ENCODE results near the gene LRRC25.

The LRRC25 gene

DNA sequence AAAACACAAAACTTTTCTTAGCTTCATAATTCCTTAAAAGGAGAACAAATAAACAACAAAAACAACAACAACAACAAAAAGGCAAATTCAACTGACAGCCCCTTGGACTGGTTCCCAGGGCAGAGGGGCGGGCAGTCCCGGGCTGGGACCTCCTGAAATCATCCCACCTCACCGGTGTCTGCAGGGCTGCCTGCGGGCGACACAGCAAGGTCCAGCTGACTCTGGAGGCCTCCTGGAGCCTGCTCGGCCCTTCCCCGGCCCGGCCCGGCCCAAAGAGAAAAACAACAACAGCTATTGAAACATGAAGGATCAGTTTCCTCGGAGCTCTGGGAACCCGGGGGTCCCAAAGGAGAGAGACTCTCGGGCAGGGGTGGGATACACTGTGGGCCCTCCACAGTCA, 45.5 kb upstream of the LRRC25 start:
- H3K4me3 ChIP-seq (ENCODE audit: low read depth, low read length) = no peak overlapping the region
- H3K9me3 ChIP-seq (ENCODE audit: control insufficient read depth, insufficient read depth, low read depth, low read length) = no peaks in the 10 kb centered on the region
- TF ChIP-seq, protein P1, sequence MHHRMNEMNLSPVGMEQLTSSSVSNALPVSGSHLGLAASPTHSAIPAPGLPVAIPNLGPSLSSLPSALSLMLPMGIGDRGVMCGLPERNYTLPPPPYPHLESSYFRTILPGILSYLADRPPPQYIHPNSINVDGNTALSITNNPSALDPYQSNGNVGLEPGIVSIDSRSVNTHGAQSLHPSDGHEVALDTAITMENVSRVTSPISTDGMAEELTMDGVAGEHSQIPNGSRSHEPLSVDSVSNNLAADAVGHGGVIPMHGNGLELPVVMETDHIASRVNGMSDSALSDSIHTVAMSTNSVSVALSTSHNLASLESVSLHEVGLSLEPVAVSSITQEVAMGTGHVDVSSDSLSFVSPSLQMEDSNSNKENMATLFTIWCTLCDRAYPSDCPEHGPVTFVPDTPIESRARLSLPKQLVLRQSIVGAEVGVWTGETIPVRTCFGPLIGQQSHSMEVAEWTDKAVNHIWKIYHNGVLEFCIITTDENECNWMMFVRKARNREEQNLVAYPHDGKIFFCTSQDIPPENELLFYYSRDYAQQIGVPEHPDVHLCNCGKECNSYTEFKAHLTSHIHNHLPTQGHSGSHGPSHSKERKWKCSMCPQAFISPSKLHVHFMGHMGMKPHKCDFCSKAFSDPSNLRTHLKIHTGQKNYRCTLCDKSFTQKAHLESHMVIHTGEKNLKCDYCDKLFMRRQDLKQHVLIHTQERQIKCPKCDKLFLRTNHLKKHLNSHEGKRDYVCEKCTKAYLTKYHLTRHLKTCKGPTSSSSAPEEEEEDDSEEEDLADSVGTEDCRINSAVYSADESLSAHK (tag by site-specific recombination; IDR thresholded peaks at IDR 0.05) = no peak
- TF ChIP-seq ZNF776 (tag by site-specific recombination; IDR thresholded peaks at IDR 0.05; ENCODE audit: borderline replicate concordance) = no peak
- TF ChIP-seq GLIS2 (tag by site-specific recombination; IDR thresholded peaks at IDR 0.05) = no peak
- TF ChIP-seq ZNF561 (tag by site-specific recombination; IDR thresholded peaks at IDR 0.05; ENCODE audit: borderline replicate concordance) = no peak
- TF ChIP-seq, protein P2, sequence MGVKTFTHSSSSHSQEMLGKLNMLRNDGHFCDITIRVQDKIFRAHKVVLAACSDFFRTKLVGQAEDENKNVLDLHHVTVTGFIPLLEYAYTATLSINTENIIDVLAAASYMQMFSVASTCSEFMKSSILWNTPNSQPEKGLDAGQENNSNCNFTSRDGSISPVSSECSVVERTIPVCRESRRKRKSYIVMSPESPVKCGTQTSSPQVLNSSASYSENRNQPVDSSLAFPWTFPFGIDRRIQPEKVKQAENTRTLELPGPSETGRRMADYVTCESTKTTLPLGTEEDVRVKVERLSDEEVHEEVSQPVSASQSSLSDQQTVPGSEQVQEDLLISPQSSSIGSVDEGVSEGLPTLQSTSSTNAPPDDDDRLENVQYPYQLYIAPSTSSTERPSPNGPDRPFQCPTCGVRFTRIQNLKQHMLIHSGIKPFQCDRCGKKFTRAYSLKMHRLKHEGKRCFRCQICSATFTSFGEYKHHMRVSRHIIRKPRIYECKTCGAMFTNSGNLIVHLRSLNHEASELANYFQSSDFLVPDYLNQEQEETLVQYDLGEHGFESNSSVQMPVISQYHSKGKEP (tag by site-specific recombination; IDR thresholded peaks at IDR 0.05) = no peak
- TF ChIP-seq KLF16 (tag by site-specific recombination; IDR thresholded peaks at IDR 0.05) = no peak
- no peak for TF ChIP-seq ZNF350 (tag by site-specific recombination; IDR thresholded peaks at IDR 0.05)
- TF ChIP-seq ZNF311 (tag by site-specific recombination; IDR thresholded peaks at IDR 0.05; ENCODE audit: borderline replicate concordance) = no peak
- TF ChIP-seq, protein P3, sequence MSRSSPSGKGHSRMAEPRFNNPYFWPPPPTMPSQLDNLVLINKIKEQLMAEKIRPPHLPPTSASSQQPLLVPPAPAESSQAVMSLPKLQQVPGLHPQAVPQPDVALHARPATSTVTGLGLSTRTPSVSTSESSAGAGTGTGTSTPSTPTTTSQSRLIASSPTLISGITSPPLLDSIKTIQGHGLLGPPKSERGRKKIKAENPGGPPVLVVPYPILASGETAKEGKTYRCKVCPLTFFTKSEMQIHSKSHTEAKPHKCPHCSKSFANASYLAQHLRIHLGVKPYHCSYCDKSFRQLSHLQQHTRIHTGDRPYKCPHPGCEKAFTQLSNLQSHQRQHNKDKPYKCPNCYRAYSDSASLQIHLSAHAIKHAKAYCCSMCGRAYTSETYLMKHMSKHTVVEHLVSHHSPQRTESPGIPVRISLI (tag by site-specific recombination; IDR thresholded peaks at IDR 0.05) = no peak
- no peak overlapping the region for H3K27ac ChIP-seq (ENCODE audit: extremely low read depth, low read depth, low read length)
- peaks cover 9% of the 10 kb centered on the region for H3K4me1 ChIP-seq (ENCODE audit: control insufficient read depth, insufficient read depth, low read length)
- CTCF ChIA-PET = interaction anchor here (0.7 to 2.4 kb wide), 2 partner anchors 8 to 19 kb away, joined by 3 to 15 read pairs; no protein-coding TSS in a partner anchor
- POLR2A ChIA-PET = interaction anchor here (0.5 to 0.6 kb wide), 2 partner anchors 96 to 315 kb away, joined by 3 to 12 read pairs; no protein-coding TSS in a partner anchor
- H3K36me3 ChIP-seq (ENCODE audit: control insufficient read depth in 2 of 2, insufficient read depth in 1 of 2, low read length in 2 of 2) = peaks cover 0 to 38% of the 10 kb centered on the region in 2 experiments; a peak in 2 of 3 replicates

DNA sequence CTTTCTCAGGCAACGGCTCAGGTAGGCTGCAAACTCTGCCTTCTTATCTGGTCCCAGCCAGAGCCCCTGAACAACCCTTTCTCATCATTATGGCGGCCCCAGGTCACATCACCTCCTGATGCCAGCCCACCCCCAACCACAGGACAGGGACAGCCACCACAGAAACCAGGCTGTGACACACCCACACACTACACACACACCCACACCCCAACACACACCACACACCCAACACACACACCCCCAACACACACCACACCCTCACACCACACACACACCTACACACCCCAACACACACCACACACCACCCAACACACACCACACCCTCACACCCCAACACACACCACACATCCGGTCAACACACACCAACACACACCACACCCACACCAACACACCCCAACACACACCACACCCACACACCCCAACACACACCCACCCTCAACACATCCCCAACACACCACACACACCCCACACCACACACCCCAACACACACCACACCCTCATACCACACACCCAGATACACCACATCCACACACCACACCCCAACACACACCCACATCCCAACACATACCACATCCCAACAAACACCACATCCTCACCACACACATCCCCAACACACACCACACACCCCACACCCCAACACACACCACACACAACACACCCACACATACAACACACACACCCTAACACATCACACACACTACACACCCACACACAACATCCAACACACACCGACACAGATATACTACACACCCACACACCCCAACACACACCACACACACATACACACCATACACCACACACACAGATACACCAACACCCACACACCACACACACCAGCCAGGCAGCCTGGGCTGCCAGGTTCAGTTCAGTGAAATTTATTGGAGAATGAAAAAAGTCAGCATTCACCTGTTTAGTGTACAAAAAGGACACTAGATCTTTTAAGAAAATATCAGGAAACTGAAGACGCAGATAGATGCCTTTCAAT, 44.7 kb upstream of the LRRC25 start:
- H3K9me3 ChIP-seq (ENCODE audit: control insufficient read depth, insufficient read depth, low read depth, low read length) = no peaks in the 10 kb centered on the region
- no peak overlapping the region for H3K4me3 ChIP-seq (ENCODE audit: low read depth, low read length)
- H3K27ac ChIP-seq (ENCODE audit: extremely low read depth, low read depth, low read length) = no peak overlapping the region
- H3K4me1 ChIP-seq (ENCODE audit: control insufficient read depth, insufficient read depth, low read length) = peaks cover 9% of the 10 kb centered on the region
- ChIA-PET CTCF (interaction anchor here (0.7 to 3.2 kb wide), 3 partner anchors 9 to 20 kb away, joined by 3 to 25 read pairs (median 15); no protein-coding TSS in a partner anchor), POLR2A (interaction anchor here (0.6 kb wide), 1 partner anchor 95 kb away, joined by 12 read pairs; no protein-coding TSS in a partner anchor)
- peaks cover 0 to 35% of the 10 kb centered on the region in 2 experiments; a peak in 2 of 3 replicates for H3K36me3 ChIP-seq (ENCODE audit: control insufficient read depth in 2 of 2, insufficient read depth in 1 of 2, low read length in 2 of 2)
- TF ChIP-seq ZNF830 (tag by site-specific recombination; IDR thresholded peaks at IDR 0.05; ENCODE audit: low read depth) = no peak
- no peak for TF ChIP-seq ZNF341 (tag by site-specific recombination; IDR thresholded peaks at IDR 0.05; ENCODE audit: low read depth)
- TF ChIP-seq, protein P4, sequence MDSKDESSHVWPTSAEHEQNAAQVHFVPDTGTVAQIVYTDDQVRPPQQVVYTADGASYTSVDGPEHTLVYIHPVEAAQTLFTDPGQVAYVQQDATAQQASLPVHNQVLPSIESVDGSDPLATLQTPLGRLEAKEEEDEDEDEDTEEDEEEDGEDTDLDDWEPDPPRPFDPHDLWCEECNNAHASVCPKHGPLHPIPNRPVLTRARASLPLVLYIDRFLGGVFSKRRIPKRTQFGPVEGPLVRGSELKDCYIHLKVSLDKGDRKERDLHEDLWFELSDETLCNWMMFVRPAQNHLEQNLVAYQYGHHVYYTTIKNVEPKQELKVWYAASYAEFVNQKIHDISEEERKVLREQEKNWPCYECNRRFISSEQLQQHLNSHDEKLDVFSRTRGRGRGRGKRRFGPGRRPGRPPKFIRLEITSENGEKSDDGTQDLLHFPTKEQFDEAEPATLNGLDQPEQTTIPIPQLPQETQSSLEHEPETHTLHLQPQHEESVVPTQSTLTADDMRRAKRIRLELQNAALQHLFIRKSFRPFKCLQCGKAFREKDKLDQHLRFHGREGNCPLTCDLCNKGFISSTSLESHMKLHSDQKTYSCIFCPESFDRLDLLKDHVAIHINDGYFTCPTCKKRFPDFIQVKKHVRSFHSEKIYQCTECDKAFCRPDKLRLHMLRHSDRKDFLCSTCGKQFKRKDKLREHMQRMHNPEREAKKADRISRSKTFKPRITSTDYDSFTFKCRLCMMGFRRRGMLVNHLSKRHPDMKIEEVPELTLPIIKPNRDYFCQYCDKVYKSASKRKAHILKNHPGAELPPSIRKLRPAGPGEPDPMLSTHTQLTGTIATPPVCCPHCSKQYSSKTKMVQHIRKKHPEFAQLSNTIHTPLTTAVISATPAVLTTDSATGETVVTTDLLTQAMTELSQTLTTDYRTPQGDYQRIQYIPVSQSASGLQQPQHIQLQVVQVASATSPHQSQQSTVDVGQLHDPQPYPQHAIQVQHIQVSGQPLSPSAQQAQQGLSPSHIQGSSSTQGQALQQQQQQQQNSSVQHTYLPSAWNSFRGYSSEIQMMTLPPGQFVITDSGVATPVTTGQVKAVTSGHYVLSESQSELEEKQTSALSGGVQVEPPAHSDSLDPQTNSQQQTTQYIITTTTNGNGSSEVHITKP (tag by site-specific recombination; IDR thresholded peaks at IDR 0.05) = no peak
- no peak for TF ChIP-seq ZNF48 (tag by site-specific recombination; IDR thresholded peaks at IDR 0.05)
- TF ChIP-seq, protein P5, sequence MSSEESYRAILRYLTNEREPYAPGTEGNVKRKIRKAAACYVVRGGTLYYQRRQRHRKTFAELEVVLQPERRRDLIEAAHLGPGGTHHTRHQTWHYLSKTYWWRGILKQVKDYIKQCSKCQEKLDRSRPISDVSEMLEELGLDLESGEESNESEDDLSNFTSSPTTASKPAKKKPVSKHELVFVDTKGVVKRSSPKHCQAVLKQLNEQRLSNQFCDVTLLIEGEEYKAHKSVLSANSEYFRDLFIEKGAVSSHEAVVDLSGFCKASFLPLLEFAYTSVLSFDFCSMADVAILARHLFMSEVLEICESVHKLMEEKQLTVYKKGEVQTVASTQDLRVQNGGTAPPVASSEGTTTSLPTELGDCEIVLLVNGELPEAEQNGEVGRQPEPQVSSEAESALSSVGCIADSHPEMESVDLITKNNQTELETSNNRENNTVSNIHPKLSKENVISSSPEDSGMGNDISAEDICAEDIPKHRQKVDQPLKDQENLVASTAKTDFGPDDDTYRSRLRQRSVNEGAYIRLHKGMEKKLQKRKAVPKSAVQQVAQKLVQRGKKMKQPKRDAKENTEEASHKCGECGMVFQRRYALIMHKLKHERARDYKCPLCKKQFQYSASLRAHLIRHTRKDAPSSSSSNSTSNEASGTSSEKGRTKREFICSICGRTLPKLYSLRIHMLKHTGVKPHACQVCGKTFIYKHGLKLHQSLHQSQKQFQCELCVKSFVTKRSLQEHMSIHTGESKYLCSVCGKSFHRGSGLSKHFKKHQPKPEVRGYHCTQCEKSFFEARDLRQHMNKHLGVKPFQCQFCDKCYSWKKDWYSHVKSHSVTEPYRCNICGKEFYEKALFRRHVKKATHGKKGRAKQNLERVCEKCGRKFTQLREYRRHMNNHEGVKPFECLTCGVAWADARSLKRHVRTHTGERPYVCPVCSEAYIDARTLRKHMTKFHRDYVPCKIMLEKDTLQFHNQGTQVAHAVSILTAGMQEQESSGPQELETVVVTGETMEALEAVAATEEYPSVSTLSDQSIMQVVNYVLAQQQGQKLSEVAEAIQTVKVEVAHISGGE (tag by site-specific recombination; conservative IDR thresholded peaks at IDR 0.05; ENCODE audit: low read depth) = no peak
- TF ChIP-seq, protein P6, sequence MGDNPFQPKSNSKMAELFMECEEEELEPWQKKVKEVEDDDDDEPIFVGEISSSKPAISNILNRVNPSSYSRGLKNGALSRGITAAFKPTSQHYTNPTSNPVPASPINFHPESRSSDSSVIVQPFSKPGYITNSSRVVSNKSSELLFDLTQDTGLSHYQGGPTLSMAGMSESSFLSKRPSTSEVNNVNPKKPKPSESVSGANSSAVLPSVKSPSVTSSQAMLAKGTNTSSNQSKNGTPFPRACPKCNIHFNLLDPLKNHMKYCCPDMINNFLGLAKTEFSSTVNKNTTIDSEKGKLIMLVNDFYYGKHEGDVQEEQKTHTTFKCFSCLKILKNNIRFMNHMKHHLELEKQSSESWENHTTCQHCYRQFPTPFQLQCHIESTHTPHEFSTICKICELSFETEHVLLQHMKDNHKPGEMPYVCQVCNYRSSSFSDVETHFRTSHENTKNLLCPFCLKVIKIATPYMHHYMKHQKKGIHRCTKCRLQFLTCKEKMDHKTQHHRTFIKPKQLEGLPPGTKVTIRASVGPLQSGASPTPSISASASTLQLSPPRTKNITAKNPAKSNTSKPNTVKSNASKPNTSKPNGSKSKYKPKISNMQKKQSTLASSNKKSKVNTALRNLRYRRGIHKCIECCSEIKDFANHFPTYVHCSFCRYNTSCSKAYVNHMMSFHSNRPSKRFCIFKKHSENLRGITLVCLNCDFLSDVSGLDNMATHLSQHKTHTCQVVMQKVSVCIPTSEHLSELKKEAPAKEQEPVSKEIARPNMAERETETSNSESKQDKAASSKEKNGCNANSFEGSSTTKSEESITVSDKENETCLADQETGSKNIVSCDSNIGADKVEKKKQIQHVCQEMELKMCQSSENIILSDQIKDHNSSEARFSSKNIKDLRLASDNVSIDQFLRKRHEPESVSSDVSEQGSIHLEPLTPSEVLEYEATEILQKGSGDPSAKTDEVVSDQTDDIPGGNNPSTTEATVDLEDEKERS (tag by site-specific recombination; IDR thresholded peaks at IDR 0.05) = no peak

Measured in HEK293 (cell line).